Thoracic aorta endothelial cell (primary cell): ENCODE results near the gene PHKG2. TPM values are rescaled to one million over a fixed set of nuclear protein-coding genes. Genes with fewer than 3 reads are reported as not detected.
A peak's percentile ranks its signal among the peaks of the same experiment; 100 is the strongest.

Experiments used
- small RNA-seq: library from RNA; depleted of rRNA; stranded (forward); fragments of <200 nt; gene quantifications from one replicate; pipeline ENCODE3, GENCODE V24; 2012
- total RNA-seq: library from RNA; depleted of rRNA; stranded (reverse); fragments of >200 nt; gene quantifications from 2 replicates; pipeline ENCODE4 v1.2.3, GENCODE V29; 2012

The PHKG2 gene, protein sequence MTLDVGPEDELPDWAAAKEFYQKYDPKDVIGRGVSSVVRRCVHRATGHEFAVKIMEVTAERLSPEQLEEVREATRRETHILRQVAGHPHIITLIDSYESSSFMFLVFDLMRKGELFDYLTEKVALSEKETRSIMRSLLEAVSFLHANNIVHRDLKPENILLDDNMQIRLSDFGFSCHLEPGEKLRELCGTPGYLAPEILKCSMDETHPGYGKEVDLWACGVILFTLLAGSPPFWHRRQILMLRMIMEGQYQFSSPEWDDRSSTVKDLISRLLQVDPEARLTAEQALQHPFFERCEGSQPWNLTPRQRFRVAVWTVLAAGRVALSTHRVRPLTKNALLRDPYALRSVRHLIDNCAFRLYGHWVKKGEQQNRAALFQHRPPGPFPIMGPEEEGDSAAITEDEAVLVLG
- total RNA-seq, result 21.4 and 22.1 TPM in 2 replicates

DNA sequence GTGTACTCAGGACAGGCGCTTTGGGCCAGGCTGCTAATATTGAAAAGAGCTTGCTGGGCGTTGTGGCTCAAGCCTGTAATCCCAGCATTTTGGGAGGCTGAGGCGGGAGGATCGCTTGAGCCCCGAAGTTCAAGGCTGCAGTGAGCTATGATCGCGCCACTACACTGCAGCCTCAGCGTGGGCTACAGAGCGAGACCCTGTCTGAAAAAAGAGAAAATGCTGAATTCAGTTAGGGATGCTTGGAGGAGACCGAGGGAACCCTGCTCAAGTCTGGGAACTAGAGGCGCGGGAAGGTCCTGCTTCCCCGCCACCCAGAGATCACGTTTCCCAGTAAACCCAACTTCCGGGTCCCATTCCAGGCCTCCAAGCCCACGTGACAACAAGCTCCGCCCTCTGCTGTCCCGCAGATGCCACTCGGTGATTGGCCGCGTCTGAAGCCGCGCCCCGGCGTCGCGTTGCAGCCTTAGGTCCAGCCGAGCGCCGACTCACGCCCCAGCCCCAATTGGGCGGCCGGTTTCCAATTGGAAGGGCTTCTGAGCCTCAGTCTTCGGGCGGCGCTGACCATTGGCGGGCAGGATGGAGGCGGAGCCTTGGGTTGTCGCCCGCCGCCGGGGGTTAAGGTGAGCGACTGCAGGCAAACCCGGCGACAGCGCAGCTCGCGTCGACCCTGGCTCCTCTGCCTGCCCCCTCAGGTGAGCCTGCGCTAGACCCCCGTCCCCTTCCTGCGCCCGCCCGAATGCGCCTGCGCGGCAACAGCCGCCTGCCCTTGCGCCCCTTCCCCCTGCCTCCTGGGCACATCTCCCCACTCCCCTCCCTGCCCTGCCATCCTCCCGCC, at the start of gene PHKG2:
TSS of gene PHKG2 (plus strand) at position 627 of the 835 bp plus-strand sequence. CDS start 396 bp downstream, outside the sequence.

DNA sequence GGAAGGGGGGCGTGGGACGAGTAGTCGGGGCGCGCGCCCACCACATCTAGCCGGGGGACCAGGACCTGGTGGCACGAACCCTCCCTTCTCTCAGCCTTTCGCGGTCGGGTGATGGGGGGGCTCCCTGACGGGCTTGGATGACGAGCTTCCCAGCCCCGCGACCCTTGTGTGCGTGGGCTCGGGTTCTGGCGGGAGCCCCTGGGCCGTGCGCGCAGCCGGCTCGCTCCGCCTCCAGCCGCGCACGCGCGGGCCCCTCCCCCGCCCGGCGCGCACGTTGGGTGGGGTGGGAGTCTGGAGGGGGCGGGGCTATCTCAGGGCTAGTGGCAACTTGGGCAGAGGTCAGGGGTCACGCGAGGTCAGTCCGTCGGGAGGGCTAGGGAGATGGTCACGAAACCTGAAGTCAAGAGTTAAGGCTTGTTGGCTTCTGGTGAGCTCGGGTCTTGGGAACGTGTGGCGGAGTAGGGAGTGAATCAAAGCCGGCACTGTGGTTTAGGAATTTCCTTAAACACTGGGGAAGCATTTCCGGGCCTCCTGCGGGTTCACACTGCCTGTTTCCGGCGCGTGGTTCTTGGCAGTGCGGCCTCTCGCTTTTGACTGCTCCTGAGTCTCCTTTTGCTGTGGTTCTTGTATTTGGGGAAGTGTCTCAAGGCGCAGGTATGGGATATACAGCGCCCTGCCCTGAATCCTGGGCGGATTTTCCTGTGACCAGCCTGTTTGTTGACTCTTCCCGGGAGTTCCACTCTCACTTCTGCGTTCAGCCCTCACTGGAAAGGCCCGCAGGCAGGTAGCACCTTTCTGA, 49.2 kb upstream of the PHKG2 start, which contains the start of gene SRCAP:
TSS of gene SRCAP (plus strand) at position 356 of the 799 bp plus-strand sequence. CDS start 1,654 bp downstream, outside the sequence.

DNA sequence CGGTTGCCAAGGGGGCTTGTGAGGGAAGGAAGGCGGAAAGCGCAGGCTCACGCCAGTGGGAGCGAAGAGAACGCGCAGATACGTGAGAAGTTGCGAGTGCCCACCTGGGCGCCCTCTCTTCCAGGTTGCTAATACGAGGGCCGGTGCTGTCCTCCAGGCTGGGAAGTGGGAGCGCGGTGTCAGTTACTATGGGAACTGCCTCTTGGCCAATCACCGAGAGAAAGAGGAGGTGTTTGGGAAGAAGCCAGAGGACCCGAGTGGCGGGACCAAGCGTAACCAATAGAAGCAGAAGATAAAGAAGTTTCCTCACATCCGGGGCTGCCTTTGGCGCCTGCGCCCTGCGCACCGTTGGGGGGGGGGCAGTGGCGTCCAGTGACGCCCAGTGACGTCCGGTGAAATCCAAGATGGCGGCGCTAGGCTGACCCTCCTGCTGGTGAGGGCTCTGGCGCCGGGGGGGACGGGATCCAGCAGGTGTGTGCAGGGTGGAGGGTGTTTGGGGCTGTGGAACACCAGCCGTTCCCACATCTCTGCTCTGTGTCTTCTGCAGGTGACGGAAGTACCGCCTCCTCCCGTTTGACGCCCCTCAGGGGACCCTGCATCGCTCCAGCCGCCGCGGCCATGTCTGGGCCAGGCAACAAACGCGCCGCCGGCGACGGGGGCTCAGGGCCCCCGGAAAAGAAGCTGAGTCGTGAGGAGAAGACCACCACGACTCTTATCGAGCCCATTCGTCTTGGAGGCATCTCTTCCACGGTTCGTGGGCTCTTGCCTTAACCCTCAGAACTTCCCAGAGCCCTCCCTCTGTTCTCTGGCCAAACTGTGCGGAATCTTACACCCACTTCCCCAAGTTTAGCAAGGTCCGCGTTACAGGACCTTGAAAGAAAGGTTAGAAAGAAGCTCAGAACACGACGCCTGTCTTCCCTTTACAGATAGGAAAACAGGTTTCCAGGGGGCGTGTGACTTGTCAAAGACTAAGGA, 14.0 kb downstream of the PHKG2 start, which contains the start of the genes CFAP119 and RNF40:
TSS of gene CFAP119 (minus strand) at position 135 of the 975 bp plus-strand sequence. CDS start 314 bp downstream, outside the sequence.
TSS of gene RNF40 (plus strand) at position 395 of the 975 bp plus-strand sequence. CDS start at position 619, 224 bp downstream.

DNA sequence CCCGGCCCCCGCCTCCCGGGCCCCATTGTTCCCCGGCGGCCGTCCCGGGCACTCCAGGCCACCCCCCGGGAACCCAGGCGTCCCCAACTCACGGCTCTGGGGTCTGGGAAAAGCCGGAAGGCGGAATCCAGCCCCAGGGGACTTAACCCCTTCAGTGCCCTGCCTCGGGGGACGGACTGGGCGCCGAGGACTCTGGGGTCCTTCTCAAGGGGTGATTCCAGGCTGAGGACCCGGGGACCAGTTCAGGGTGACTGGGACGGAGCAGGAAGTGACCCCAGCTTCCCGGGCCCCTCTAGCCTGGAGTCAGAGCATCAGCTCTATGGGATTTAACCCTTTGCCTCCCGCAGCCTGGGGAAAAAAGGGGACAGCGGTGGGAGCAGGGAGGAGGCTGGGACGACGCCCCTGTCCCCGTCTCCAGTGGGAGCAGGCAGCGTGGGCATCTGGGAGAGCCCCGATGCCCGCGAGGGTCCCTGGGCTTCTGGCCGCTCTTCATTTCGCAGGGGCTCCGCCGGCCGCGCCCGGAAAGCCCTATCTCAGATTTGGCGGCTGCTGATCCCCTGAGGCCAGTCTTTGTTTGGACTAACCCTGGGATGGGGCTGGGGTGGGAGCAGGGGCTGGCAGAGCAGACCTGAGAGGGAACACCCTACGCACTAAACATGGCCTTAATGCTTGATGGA, 38.8 kb downstream of the PHKG2 start, which contains the start of gene ZNF629:
TSS of gene ZNF629 (minus strand) at position 270 of the 677 bp plus-strand sequence. CDS start 2,723 bp downstream, outside the sequence.

Small RNA genes within 50 kb of the gene (small RNA-seq; reads per million reads assigned to genes)
- not detected for gene RNU6-1043P
- 486 reads per million, percentile 99 among the genes with 10 or more reads in this experiment for gene SNORA30

Other genes starting within 250 kb of the PHKG2 start
- gene ZNF768, start 221.9 kb upstream of the PHKG2 start, total RNA-seq, result 17.6 and 20.8 TPM in 2 replicates
- gene ZNF747, start 213.6 kb upstream of the PHKG2 start, total RNA-seq, result 5.7 and 9.0 TPM in 2 replicates
- gene ZNF764, start 190.1 kb upstream of the PHKG2 start, total RNA-seq, result 7.3 and 7.4 TPM in 2 replicates
- gene ZNF688, start 176.7 kb upstream of the PHKG2 start, total RNA-seq, result 4.5 and 5.9 TPM in 2 replicates
- gene ZNF785, start 162.7 kb upstream of the PHKG2 start, total RNA-seq, result 7.4 and 9.5 TPM in 2 replicates
- gene ZNF689, start 138.0 kb upstream of the PHKG2 start, total RNA-seq, result 4.7 and 5.9 TPM in 2 replicates
- 12.4 and 13.7 TPM in 2 replicates for gene PRR14, start 97.5 kb upstream of the PHKG2 start, total RNA-seq
- 23.7 and 30.1 TPM in 2 replicates for gene FBRS, start 90.0 kb upstream of the PHKG2 start, total RNA-seq
- 32.3 and 36.0 TPM in 2 replicates for gene SRCAP, start 49.3 kb upstream of the PHKG2 start, total RNA-seq
- gene CFAP119, start 13.6 kb downstream of the PHKG2 start, total RNA-seq, result 1.5 and 1.7 TPM in 2 replicates
- 85.9 and 91.9 TPM in 2 replicates for gene RNF40, start 13.9 kb downstream of the PHKG2 start, total RNA-seq
- gene ZNF629, start 38.8 kb downstream of the PHKG2 start, total RNA-seq, result 10.6 and 11.6 TPM in 2 replicates
- 21.2 and 25.9 TPM in 2 replicates for gene BCL7C, start 145.7 kb downstream of the PHKG2 start, total RNA-seq
- gene CTF1, start 148.2 kb downstream of the PHKG2 start, total RNA-seq, result 0.13 and 0.14 TPM in 2 replicates
- 20.6 and 33.5 TPM in 2 replicates for gene FBXL19, start 175.1 kb downstream of the PHKG2 start, total RNA-seq
- 13.0 and 16.7 TPM in 2 replicates for gene ORAI3, start 200.6 kb downstream of the PHKG2 start, total RNA-seq
- 7.0 and 7.8 TPM in 2 replicates for gene SETD1A, start 209.3 kb downstream of the PHKG2 start, total RNA-seq
- gene HSD3B7, start 236.8 kb downstream of the PHKG2 start, total RNA-seq, result 3.7 and 4.7 TPM in 2 replicates